GM12891 (cell line): ENCODE data around the gene SPP2.

ENCODE experiments used
- PAX5 ChIP-seq: IDR thresholded peaks from 2 replicates; pipeline ENCODE4 v1.6.1; 2011; ENCODE audit warnings: low read length, moderate library complexity, mild to moderate bottlenecking; ENCODE audit not compliant: insufficient read depth, severe bottlenecking
- POLR2A ChIP-seq: IDR thresholded peaks from 2 replicates; pipeline ENCODE4 v1.6.1; 2011; ENCODE audit warnings: low read depth, low read length, control low read depth
- POLR2AphosphoS5 ChIP-seq: IDR thresholded peaks from 2 replicates; pipeline ENCODE4 v1.6.1; 2011; ENCODE audit warnings: low read depth, low read length, control low read depth
- POU2F2 ChIP-seq: IDR thresholded peaks from 2 replicates; pipeline ENCODE4 v1.6.1; 2011; ENCODE audit warnings: low read depth, mild to moderate bottlenecking, control low read depth, low read length, moderate library complexity
- SPI1 ChIP-seq: IDR thresholded peaks from 2 replicates; pipeline ENCODE4 v1.6.1; 2011; ENCODE audit warnings: low read depth, low read length, control low read depth
- TAF1 ChIP-seq: IDR thresholded peaks from 2 replicates; pipeline ENCODE4 v1.6.1; 2011; ENCODE audit warnings: low read depth, low read length, control low read depth

GRCh38 chr2:234091883-234092282 is 41.4 kb downstream of the SPP2 start:
- TF ChIP-seq POLR2AphosphoS5 (no peak), POLR2A (no peak), TAF1 (no peak), PAX5 (no peak), SPI1 (no peak), POU2F2 (no peak)
